Chondrocyte (in vitro differentiated cells): Measurements from ENCODE around the gene TSPAN7. TPM values are rescaled to one million over a fixed set of nuclear protein-coding genes. Genes with fewer than 3 reads are reported as not detected.

Experiments
- DNase-seq: peaks from one replicate; pipeline ENCODE4 v3.0.0; 2021; ENCODE audit warnings: mixed read lengths, low spot score
- H3K27ac Mint-ChIP-seq: one replicate; pipeline ENCODE4 v1.8.0; 2021; ENCODE audit warnings: mild to moderate bottlenecking, moderate library complexity, mixed read lengths; ENCODE audit not compliant: unreplicated experiment
- H3K27me3 Mint-ChIP-seq: 2 replicates; pipeline ENCODE4 v1.8.0; 2021; ENCODE audit warnings: low read depth, mixed read lengths
- H3K36me3 Mint-ChIP-seq: 2 replicates; pipeline ENCODE4 v1.8.0; 2021; ENCODE audit warnings: low read depth, mixed read lengths
- H3K4me1 Mint-ChIP-seq: 2 replicates; pipeline ENCODE4 v1.8.0; 2021; ENCODE audit warnings: low read depth, mild to moderate bottlenecking, mixed read lengths
- H3K4me3 Mint-ChIP-seq: one replicate; pipeline ENCODE4 v1.8.0; 2021; ENCODE audit warnings: mild to moderate bottlenecking, moderate library complexity, mixed read lengths; ENCODE audit not compliant: unreplicated experiment
- H3K9me3 Mint-ChIP-seq: 2 replicates; pipeline ENCODE4 v1.8.0; 2021; ENCODE audit warnings: low read depth, mixed read lengths
- total RNA-seq: library from RNA; stranded (reverse); gene quantifications from 3 replicates; pipeline ENCODE4 v1.2.1, GENCODE V29; 2021
- TF ChIP-seq, protein P1 (sequence below): fragments of 200-600 bp; sonication (generic); IDR thresholded peaks from 2 replicates; pipeline ENCODE4 v1.5.0; 2021; ENCODE audit warnings: antibody characterized with exemption, mild to moderate bottlenecking, moderate library complexity

TSPAN7 gene
- total RNA-seq, 1 donor from 2014 or later = not detected

DNA sequence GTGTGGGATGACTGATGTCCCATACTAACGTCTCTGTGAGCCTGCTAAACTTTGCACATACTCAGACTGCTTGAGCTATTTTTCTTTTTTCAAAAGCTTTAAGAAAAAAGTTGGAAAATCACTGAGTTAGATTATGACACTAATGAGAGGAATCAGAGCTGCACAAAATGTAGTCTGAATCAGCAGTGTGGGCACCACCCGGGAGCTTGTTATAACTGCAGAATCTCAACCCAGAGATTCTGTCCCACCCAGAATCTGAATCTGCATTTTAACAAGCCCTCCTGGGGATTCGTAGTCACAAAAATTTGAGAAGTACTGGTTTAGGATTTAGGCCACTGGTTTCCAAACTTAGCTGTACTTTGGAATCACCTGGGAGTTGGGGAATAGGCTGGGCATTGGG is 137.8 kb downstream of the TSPAN7 start:
- no peak overlapping the region for H3K27ac Mint-ChIP-seq
- H3K27me3 Mint-ChIP-seq = no peaks in the 10 kb centered on the region
- H3K4me1 Mint-ChIP-seq = no peaks in the 10 kb centered on the region
- H3K9me3 Mint-ChIP-seq = peaks cover 7% of the 10 kb centered on the region
- DNase-seq = no peak
- TF ChIP-seq, protein P1, sequence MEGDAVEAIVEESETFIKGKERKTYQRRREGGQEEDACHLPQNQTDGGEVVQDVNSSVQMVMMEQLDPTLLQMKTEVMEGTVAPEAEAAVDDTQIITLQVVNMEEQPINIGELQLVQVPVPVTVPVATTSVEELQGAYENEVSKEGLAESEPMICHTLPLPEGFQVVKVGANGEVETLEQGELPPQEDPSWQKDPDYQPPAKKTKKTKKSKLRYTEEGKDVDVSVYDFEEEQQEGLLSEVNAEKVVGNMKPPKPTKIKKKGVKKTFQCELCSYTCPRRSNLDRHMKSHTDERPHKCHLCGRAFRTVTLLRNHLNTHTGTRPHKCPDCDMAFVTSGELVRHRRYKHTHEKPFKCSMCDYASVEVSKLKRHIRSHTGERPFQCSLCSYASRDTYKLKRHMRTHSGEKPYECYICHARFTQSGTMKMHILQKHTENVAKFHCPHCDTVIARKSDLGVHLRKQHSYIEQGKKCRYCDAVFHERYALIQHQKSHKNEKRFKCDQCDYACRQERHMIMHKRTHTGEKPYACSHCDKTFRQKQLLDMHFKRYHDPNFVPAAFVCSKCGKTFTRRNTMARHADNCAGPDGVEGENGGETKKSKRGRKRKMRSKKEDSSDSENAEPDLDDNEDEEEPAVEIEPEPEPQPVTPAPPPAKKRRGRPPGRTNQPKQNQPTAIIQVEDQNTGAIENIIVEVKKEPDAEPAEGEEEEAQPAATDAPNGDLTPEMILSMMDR = no peak
- H3K36me3 Mint-ChIP-seq = no peaks in the 10 kb centered on the region
- H3K4me3 Mint-ChIP-seq = no peak overlapping the region

DNA sequence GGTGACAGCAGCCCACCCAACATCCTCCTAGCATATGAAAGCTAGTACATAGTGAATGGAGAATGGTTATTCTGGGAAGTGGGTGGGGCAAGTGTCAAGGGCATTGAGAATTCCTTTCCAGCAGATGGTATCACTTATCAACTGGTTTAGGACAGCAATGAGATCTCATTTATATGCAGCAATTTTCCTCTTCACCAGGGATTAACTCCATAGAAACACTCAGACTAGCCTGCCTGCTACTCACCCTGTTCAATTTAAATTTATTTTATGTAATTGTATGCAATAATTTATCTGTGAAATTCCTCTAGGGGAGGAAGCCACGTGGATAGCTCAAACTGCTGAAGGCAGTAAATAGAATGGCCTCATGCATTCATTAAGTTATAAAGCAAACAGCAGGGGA is 138.4 kb downstream of the TSPAN7 start:
- Mint-ChIP-seq H3K4me1 (no peaks in the 10 kb centered on the region), H3K27me3 (no peaks in the 10 kb centered on the region), H3K9me3 (peaks cover 7% of the 10 kb centered on the region), H3K4me3 (no peak overlapping the region), H3K27ac (no peak overlapping the region), H3K36me3 (no peaks in the 10 kb centered on the region)
- no peak for DNase-seq
- TF ChIP-seq, protein P1 = no peak

DNA sequence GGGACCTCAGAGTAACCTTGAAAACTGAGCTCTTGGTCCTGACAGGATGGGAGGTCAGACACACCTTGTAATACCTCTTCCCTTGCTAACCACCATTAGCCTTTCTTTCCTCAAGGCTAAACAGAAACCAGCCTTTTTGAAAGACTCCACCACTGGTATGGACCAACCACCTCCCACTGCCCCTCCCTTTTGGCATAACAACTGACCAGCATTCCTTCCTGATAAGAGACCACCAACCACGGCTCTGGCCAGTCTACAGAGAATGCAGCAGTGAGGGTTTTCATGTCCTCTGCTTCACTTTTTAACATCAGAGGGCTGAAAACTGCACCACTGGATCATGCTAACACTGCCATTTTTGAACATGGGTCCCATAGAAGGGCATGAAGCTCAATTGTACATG is 139.7 kb downstream of the TSPAN7 start:
- H3K36me3 Mint-ChIP-seq = no peaks in the 10 kb centered on the region
- no peaks in the 10 kb centered on the region for H3K4me1 Mint-ChIP-seq
- TF ChIP-seq, protein P1 = no peak
- no peak overlapping the region for H3K4me3 Mint-ChIP-seq
- H3K27ac Mint-ChIP-seq = no peak overlapping the region
- no peaks in the 10 kb centered on the region for H3K27me3 Mint-ChIP-seq
- H3K9me3 Mint-ChIP-seq = peaks cover 7% of the 10 kb centered on the region
- DNase-seq = no peak

DNA sequence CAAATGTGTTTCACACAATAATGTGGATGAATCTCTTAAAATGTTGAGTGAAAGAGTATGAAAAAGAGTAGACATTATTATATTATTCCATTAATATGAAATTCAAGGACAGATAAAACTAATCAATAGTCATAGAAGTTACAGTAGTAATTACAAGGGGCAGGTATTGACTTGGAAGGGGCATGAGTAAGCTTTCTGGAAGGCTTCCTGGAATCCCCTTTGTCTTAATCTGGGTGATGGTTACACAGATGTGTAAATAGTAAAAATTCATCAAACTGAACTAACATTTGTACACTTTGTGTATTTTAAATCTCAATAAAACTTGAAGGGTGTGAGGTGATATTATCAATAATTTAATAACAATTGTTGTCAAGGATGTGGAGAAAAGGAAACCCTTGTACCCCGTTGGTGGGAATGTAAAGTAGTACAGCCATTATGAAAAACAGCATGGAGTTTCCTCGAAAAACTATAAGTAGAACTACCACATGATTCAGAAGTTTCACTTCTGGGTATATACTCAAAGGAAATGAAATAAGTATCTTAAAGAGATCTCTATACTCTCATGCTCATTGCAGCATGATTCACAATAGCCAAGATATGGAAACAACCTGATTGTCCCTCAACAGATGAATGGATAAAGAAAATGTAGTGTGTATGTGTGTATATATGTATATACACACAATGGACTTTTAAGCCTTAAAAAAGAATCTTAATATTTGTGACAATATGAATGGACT is 143.0 kb downstream of the TSPAN7 start:
- Mint-ChIP-seq H3K27ac (no peak overlapping the region), H3K27me3 (no peaks in the 10 kb centered on the region), H3K4me3 (no peak overlapping the region), H3K9me3 (peaks cover 11% of the 10 kb centered on the region), H3K36me3 (no peaks in the 10 kb centered on the region), H3K4me1 (no peaks in the 10 kb centered on the region)
- no peak for DNase-seq
- TF ChIP-seq, protein P1 = no peak

DNA sequence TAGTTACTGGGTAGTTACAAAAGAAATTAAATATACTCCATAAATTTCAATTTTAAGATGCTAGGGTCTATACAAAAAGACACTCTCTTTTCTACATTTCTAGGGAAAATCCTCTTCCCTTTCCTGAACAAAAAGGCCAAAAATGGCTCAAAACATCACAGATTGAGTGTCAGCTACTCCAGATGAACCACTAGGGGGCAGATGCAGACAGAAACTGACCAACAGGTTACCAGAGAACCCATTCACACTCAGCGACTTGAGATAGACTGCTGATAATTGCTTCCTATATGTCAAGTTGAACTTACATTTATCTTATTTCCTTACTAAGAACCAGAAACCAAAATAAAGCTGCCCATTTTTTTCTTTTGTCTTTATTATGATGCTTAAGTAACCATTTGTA is 156.5 kb downstream of the TSPAN7 start:
- Mint-ChIP-seq H3K36me3 (no peaks in the 10 kb centered on the region), H3K9me3 (peaks cover 3% of the 10 kb centered on the region)
- no peak for DNase-seq

More for the DNA sequence above, 156.5 kb downstream of the TSPAN7 start:
- Mint-ChIP-seq H3K27me3 (peaks cover 7% of the 10 kb centered on the region), H3K4me1 (no peaks in the 10 kb centered on the region), H3K27ac (no peak overlapping the region), H3K4me3 (no peak overlapping the region)
- TF ChIP-seq, protein P1 = peak; percentile 69
